ENCODE measurements around the gene VWA1.
"Not testable (repeated sequence)": the region's sequence is repeated elsewhere in the genome, so short reads cannot be mapped to it uniquely, and the experiment has no call there.

The VWA1 gene

GRCh38 chr1:1425426-1425752 lies 10.1 kb upstream of the VWA1 start:
- Histone ChIP-seq H3K4me3 (ENCODE audit: low read depth, low read length) (no peak overlapping the region), H3K9me3 (ENCODE audit: control insufficient read depth, insufficient read depth, low read length) (no peaks in the 10 kb centered on the region), H3K27ac (ENCODE audit: low read depth, low read length) (no peak overlapping the region), H3K27me3 (ENCODE audit: control insufficient read depth, insufficient read depth, low read length) (no peaks in the 10 kb centered on the region), H3K36me3 (ENCODE audit: control insufficient read depth, insufficient read depth, low read length) (no peaks in the 10 kb centered on the region), H3K9ac (ENCODE audit: low read depth, low read length) (no peak overlapping the region), H3K4me1 (ENCODE audit: control insufficient read depth, insufficient read depth, low read length) (peaks cover 24% of the 10 kb centered on the region)

DNA sequence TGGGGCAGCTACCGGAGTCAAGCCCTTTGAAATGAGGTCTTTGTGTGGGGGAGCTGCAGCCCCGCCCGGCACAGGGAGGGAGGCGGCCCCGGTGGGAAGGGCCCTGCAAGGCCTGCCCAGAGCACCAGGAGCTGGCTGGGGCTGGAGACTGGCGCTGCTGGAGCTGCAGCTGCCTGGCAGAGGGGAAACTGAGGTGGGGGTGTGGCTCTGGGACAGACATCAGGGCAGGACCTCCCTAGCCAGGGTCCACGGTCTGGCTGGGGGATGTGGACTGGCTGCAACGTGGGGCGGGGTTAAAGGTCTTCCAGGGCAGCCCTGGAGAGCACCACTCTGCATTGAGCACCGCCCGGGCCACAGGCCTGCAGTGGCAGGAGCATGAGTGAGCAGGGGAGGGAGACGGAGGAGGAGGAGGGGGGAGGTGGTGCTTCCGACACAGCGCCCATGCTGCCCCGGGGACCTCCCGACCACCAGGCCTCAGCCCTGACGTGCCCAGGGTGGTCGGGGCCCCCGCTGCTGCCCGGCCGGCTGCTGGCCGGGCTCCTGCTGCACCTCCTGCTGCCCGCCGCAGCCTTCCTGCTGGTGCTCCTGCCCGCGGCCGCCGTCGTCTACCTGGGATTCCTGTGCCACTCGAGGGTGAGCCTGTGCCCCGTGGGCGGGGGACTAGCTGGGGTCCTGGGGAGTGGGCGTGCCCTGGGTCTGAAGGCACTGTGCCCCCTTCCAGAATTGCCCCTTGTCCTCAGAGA lies 9.6 kb upstream of the VWA1 start:
- no peaks in the 10 kb centered on the region for H3K9me3 ChIP-seq (ENCODE audit: control insufficient read depth, insufficient read depth, low read length)
- H3K9ac ChIP-seq (ENCODE audit: low read depth, low read length), result no peak overlapping the region
- H3K27ac ChIP-seq (ENCODE audit: low read depth, low read length), result peak overlapping the region; percentile 27
- no peaks in the 10 kb centered on the region for H3K36me3 ChIP-seq (ENCODE audit: control insufficient read depth, insufficient read depth, low read length)
- H3K4me3 ChIP-seq (ENCODE audit: low read depth, low read length), result no peak overlapping the region; the same call in 1 of the 2 replicates
- H3K27me3 ChIP-seq (ENCODE audit: control insufficient read depth, insufficient read depth, low read length), result no peaks in the 10 kb centered on the region
- peaks cover 26% of the 10 kb centered on the region for H3K4me1 ChIP-seq (ENCODE audit: control insufficient read depth, insufficient read depth, low read length)

DNA sequence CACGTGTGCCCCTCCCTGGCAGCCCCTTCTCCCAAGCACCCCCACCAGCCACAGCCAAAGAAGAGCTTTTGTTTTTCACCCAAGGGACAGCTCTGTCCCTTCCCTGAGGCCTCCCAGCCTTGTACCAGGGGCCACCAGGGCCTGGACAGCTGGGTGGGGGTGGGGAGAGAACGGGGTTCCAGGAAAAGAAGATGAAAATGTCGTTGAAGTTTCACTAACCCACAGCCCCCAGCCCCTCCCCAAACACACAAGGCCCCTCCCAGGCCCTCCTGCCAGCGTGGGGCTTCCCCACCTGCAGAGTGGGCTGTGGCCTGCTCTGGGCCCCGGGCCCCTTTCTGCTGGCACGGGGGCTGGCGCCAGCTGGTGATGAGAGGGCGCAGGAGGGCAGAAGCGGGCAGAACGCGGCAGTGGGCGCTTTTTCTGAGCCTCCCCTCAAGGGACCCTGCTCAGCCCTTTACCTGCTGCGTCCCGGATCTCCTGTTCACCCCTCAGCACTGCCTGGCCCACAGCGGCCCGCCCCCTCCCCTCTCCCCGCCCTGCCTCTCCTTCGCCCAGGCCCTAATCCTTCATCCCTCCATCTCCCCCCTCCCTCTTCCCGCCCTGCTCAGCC lies 8.9 kb upstream of the VWA1 start:
- Histone ChIP-seq H3K27me3 (ENCODE audit: control insufficient read depth, insufficient read depth, low read length) (no peaks in the 10 kb centered on the region), H3K36me3 (ENCODE audit: control insufficient read depth, insufficient read depth, low read length) (no peaks in the 10 kb centered on the region), H3K27ac (ENCODE audit: low read depth, low read length) (peak overlapping the region; percentile 27), H3K4me3 (ENCODE audit: low read depth, low read length) (no peak overlapping the region; the same call in 1 of the 2 replicates), H3K9ac (ENCODE audit: low read depth, low read length) (no peak overlapping the region), H3K4me1 (ENCODE audit: control insufficient read depth, insufficient read depth, low read length) (peaks cover 22% of the 10 kb centered on the region), H3K9me3 (ENCODE audit: control insufficient read depth, insufficient read depth, low read length) (no peaks in the 10 kb centered on the region)

GRCh38 chr1:1427106-1427819 lies 8.2 kb upstream of the VWA1 start:
- Histone ChIP-seq H3K9me3 (ENCODE audit: control insufficient read depth, insufficient read depth, low read length) (no peaks in the 10 kb centered on the region), H3K36me3 (ENCODE audit: control insufficient read depth, insufficient read depth, low read length) (no peaks in the 10 kb centered on the region), H3K4me3 (ENCODE audit: low read depth, low read length) (peak overlapping the region; percentile 51; the same call in 1 of the 2 replicates), H3K9ac (ENCODE audit: low read depth, low read length) (no peak overlapping the region), H3K27me3 (ENCODE audit: control insufficient read depth, insufficient read depth, low read length) (no peaks in the 10 kb centered on the region), H3K27ac (ENCODE audit: low read depth, low read length) (peak overlapping the region; percentile 51), H3K4me1 (ENCODE audit: control insufficient read depth, insufficient read depth, low read length) (peaks cover 22% of the 10 kb centered on the region)

DNA sequence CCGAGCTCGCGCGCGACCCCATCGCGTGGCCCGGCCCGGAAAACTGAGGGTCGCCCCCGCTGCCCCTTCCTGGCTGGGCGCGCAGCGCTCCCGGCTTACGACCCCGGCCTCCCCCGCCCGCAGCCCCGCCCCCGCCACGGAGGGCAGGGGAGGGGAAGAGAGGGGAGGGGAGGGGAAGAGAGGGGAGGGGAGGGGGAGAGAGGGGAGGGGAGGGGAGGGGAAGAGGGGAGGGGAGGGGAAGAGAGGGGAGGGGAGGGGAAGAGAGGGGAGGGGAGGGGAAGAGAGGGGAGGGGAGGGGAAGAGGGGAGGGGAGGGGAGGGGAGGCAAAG lies 7.7 kb upstream of the VWA1 start:
- Histone ChIP-seq H3K4me3 (ENCODE audit: low read depth, low read length) (peak overlapping the region; percentile 51; the same call in 1 of the 2 replicates), H3K9me3 (ENCODE audit: control insufficient read depth, insufficient read depth, low read length) (no peaks in the 10 kb centered on the region), H3K4me1 (ENCODE audit: control insufficient read depth, insufficient read depth, low read length) (peaks cover 20% of the 10 kb centered on the region), H3K27ac (ENCODE audit: low read depth, low read length) (peak overlapping the region; percentile 51), H3K9ac (ENCODE audit: low read depth, low read length) (no peak overlapping the region), H3K36me3 (ENCODE audit: control insufficient read depth, insufficient read depth, low read length) (no peaks in the 10 kb centered on the region), H3K27me3 (ENCODE audit: control insufficient read depth, insufficient read depth, low read length) (no peaks in the 10 kb centered on the region)

- Histone ChIP-seq H3K9ac (ENCODE audit: low read depth, low read length) (no peak overlapping the region), H3K27ac (ENCODE audit: low read depth, low read length) (no peak overlapping the region), H3K4me3 (ENCODE audit: low read depth, low read length) (no peak overlapping the region), H3K27me3 (ENCODE audit: control insufficient read depth, insufficient read depth, low read length) (no peaks in the 10 kb centered on the region), H3K4me1 (ENCODE audit: control insufficient read depth, insufficient read depth, low read length) (peaks cover 22% of the 10 kb centered on the region), H3K9me3 (ENCODE audit: control insufficient read depth, insufficient read depth, low read length) (no peaks in the 10 kb centered on the region), H3K36me3 (ENCODE audit: control insufficient read depth, insufficient read depth, low read length) (no peaks in the 10 kb centered on the region)
Measured at GRCh38 chr1:1428174-1428573, 7.3 kb upstream of the VWA1 start.

DNA sequence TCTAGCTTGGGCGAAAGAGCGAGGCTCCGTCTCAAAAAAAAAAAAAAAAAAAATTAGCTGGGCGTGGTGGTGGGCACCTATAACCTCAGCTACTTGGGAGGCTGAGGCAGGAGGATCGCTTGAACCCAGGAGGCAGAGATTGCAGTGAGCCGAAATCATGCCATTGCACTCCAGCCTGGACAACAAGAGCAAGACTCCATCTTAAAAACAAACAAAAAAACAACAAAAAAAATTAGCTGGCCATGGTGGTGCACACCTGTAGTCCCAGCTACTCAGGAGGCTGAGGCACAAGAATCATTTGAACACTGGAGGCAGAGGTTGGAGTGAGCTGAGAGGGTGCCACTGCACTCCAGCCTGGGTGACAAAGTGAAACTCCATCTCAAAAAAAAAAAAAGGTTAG lies 6.5 kb upstream of the VWA1 start:
- not testable (repeated sequence) for H3K36me3 ChIP-seq (ENCODE audit: control insufficient read depth, insufficient read depth, low read length); H3K9me3 ChIP-seq (ENCODE audit: control insufficient read depth, insufficient read depth, low read length); H3K27me3 ChIP-seq (ENCODE audit: control insufficient read depth, insufficient read depth, low read length); H3K27ac ChIP-seq (ENCODE audit: low read depth, low read length); H3K9ac ChIP-seq (ENCODE audit: low read depth, low read length); H3K4me3 ChIP-seq (ENCODE audit: low read depth, low read length)
- peaks cover 30% of the 10 kb centered on the region for H3K4me1 ChIP-seq (ENCODE audit: control insufficient read depth, insufficient read depth, low read length)

DNA sequence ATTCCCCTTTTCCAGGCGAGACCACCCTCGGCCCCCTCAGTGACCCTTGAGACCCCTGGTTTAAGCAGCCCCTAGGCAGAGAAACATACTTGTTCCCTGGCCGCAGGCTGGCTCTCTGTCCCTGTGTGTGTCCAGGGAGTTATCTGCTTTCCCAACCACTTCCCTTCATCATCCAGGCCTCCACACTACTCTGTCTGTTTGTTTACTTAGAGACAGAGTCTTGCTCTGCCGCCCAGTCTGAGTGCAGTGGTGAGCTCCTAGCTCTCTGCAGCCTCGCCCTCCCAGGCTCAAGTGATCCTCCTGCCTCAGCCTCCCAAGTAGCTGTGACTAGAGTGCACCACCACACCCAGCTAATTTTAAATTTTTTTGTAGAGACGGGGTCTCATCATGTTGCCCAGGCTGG lies 5.8 kb upstream of the VWA1 start:
- H3K9me3 ChIP-seq (ENCODE audit: control insufficient read depth, insufficient read depth, low read length), result no peaks in the 10 kb centered on the region
- no peak overlapping the region for H3K4me3 ChIP-seq (ENCODE audit: low read depth, low read length)
- H3K27me3 ChIP-seq (ENCODE audit: control insufficient read depth, insufficient read depth, low read length), result no peaks in the 10 kb centered on the region
- no peak overlapping the region for H3K27ac ChIP-seq (ENCODE audit: low read depth, low read length)
- H3K9ac ChIP-seq (ENCODE audit: low read depth, low read length), result no peak overlapping the region
- H3K36me3 ChIP-seq (ENCODE audit: control insufficient read depth, insufficient read depth, low read length), result no peaks in the 10 kb centered on the region
- peaks cover 37% of the 10 kb centered on the region for H3K4me1 ChIP-seq (ENCODE audit: control insufficient read depth, insufficient read depth, low read length)

GRCh38 chr1:1430114-1430982 lies 5.1 kb upstream of the VWA1 start:
- Histone ChIP-seq H3K9me3 (ENCODE audit: control insufficient read depth, insufficient read depth, low read length) (no peaks in the 10 kb centered on the region), H3K27me3 (ENCODE audit: control insufficient read depth, insufficient read depth, low read length) (peaks cover 2% of the 10 kb centered on the region; the same call in 1 of the 2 replicates), H3K4me1 (ENCODE audit: control insufficient read depth, insufficient read depth, low read length) (peaks cover 44% of the 10 kb centered on the region), H3K36me3 (ENCODE audit: control insufficient read depth, insufficient read depth, low read length) (no peaks in the 10 kb centered on the region), H3K27ac (ENCODE audit: low read depth, low read length) (peak overlapping the region; percentile 71), H3K4me3 (ENCODE audit: low read depth, low read length) (no peak overlapping the region), H3K9ac (ENCODE audit: low read depth, low read length) (no peak overlapping the region)

DNA sequence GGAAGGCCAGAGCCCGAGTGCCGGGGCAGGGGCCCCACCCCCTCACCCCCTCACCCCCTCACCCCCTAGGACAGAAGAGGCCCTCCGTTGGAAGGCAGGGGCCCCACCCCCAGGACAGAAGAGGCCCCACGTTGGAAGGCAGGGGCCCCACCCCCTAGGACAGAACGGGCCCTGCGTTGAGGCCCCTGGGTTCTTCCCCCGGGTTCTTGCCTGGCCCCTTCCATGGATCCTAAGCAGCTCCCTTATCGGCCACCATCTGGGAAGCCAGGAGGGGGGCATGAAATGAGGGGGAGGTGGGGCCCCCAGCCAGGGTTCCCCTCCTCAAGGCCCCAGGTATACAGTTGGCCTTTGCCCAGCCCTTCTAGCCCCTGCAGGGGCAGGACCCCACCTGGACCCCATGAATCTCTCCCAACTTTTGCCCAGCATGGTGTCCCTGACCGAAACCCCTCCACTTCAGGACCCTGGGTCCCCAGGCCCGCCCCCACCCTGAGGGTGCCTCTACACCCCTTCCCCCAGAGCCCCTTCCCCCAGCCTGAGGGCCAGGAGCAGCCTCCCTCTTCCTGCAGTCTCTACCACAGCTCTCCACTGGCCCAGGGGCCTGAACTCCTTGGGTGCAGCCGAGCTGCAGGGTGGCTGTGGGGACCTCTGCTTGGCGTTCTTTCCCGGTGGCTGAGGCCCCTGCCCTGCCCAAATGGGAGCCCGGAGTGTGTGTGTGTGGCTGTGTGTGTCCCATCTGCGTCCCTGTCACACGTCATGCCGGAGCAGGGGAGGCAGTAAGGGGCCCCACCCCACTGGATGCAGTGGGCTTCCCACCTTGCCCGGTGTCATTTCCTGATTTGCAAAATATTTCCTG lies 4.3 kb upstream of the VWA1 start:
- Histone ChIP-seq H3K4me1 (ENCODE audit: control insufficient read depth, insufficient read depth, low read length) (peaks cover 39% of the 10 kb centered on the region), H3K4me3 (ENCODE audit: low read depth, low read length) (no peak overlapping the region), H3K9ac (ENCODE audit: low read depth, low read length) (no peak overlapping the region)

More for the DNA sequence above, 4.3 kb upstream of the VWA1 start:
- Histone ChIP-seq H3K36me3 (ENCODE audit: control insufficient read depth, insufficient read depth, low read length) (no peaks in the 10 kb centered on the region), H3K27ac (ENCODE audit: low read depth, low read length) (peak overlapping the region; percentile 71), H3K27me3 (ENCODE audit: control insufficient read depth, insufficient read depth, low read length) (peaks cover 6% of the 10 kb centered on the region), H3K9me3 (ENCODE audit: control insufficient read depth, insufficient read depth, low read length) (no peaks in the 10 kb centered on the region)
